ENCODE data around the gene TGFBR3.

GRCh38 chr1:91697416-91697815 lies 188.5 kb downstream of the TGFBR3 start:
- TF ChIP-seq EZH2 (conservative IDR thresholded peaks at IDR 0.05; ENCODE audit: low read depth, low read length) (no peak), CREB1 (IDR thresholded peaks at IDR 0.05) (no peak), CREB1 (CRISPR knock-in tag; IDR thresholded peaks at IDR 0.05) (no peak), CTCF (CRISPR knock-in tag; IDR thresholded peaks at IDR 0.05) (no peak), SMC3 (IDR thresholded peaks at IDR 0.05; ENCODE audit: low read length) (no peak), ZMYM3 (CRISPR knock-in tag; IDR thresholded peaks at IDR 0.05) (no peak), HMGXB4 (CRISPR knock-in tag; IDR thresholded peaks at IDR 0.05; ENCODE audit: borderline replicate concordance in 1 of 2, low read depth in 1 of 2) (no peak), RFX5 (IDR thresholded peaks at IDR 0.05; ENCODE audit: low read depth, low read length) (no peak)
